Subcutaneous adipose tissue (tissue), 4 donors: Measurements from ENCODE around the gene YPEL5. TPM values are rescaled to one million over a fixed set of nuclear protein-coding genes. Genes with fewer than 3 reads are reported as not detected.

ENCODE experiments used
- CTCF ChIP-seq: fragments of 450-650 bp; IDR thresholded peaks from one replicate; pipeline ENCODE4 v1.5.1; 2016; ENCODE audit warnings: low read depth, mild to moderate bottlenecking, control low read depth, antibody characterized with exemption, moderate library complexity
- total RNA-seq, 4 donors: library from RNA; depleted of rRNA; stranded (reverse); fragments of >200 nt; gene quantifications; one replicate each; pipeline ENCODE4 v1.1.0, GENCODE V29; 2016

Gene YPEL5
- total RNA-seq, 4 donors from 2014 or later: 94.9 to 353 (median 114) TPM

DNA sequence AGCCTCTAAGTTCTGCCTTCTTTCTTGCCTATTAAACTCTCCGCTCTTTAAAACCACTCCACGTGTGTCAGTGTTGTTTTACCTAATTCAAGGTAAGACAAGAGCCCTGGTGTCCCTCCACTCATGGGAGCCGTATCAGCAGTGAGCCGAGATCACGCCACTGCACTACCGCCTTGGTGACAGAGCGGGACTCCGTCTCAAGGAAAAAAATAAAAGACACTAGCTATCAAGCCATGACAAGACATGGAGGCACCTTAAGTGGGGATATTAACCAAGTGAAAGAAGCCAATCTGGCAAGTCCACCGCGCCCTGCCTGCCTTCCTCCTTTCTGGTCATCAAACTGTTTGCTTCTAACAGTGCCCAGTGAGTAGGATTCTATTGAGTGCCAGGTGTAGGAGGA, 44.3 kb downstream of the YPEL5 start:
- TF ChIP-seq CTCF: no peak

- no peak for TF ChIP-seq CTCF
These were observed 45.0 kb downstream of the YPEL5 start for GRCh38 chr2:30191819-30192271.

- no peak for TF ChIP-seq CTCF
These were observed 45.5 kb downstream of the YPEL5 start for GRCh38 chr2:30192314-30192713.

- TF ChIP-seq CTCF: no peak
These were observed 46.4 kb downstream of the YPEL5 start for GRCh38 chr2:30193104-30193681.

- no peak for TF ChIP-seq CTCF
These were observed 47.6 kb downstream of the YPEL5 start for GRCh38 chr2:30194421-30194820.

DNA sequence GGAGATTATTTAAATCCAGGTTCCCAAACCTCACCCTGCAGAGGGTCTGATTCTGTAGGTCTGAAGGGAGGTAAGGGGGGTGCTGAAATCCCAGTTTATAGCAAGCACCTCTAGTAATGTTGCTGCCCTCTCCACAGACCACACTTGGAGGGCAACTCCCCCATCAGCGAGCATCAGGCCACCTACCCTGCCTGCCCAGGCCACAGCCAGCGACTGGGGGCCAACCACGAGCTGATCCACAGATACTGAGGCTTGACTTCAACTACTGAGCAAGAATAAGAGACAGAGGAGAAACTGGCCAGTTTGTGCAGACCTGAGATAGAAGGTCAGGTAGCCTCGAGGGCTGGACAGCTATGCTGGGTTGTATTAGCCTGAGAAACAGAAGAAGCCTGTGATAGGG, 48.2 kb downstream of the YPEL5 start:
- TF ChIP-seq CTCF: no peak

- TF ChIP-seq CTCF: no peak
These were observed 50.9 kb downstream of the YPEL5 start for GRCh38 chr2:30197570-30198192.
